Gastrocnemius medialis (tissue), 4 donors: ENCODE measurements around the gene SRRM3.

Experiments
- CTCF ChIP-seq, 5 experiments: fragments of 450-650 bp in 3 of 5; fragments of 200-600 bp in 2 of 5; sonication (generic) in 2 of 5; IDR thresholded peaks in 4 of 5; conservative IDR thresholded peaks in 1 of 5; 1 replicate in 4 of 5; 2 replicates in 1 of 5; pipeline ENCODE4 v1.5.1; 2016 to 2019; ENCODE audit warnings: antibody characterized with exemption in 5 of 5, mild to moderate bottlenecking in 3 of 5, moderate library complexity in 3 of 5
- POLR2A ChIP-seq, 2 donors: fragments of 450-650 bp; IDR thresholded peaks; one replicate each; pipeline ENCODE4 v1.6.1; 2017; ENCODE audit warnings: antibody characterized with exemption in 2 of 2, mild to moderate bottlenecking in 2 of 2, moderate library complexity in 2 of 2

- TF ChIP-seq CTCF (IDR thresholded peaks at IDR 0.05 in 4 of 5, conservative IDR thresholded peaks at IDR 0.05 in 1 of 5), result no peak
- peak in 1 of 2 donors; percentile 14 for TF ChIP-seq POLR2A (IDR thresholded peaks at IDR 0.05)
Measured at GRCh38 chr7:76292213-76292573, 90.5 kb downstream of the SRRM3 start.
